HepG2 (cell line): ENCODE results near the gene RNU4-1. TPM values are rescaled to one million over a fixed set of nuclear protein-coding genes. Genes with fewer than 3 reads are reported as not detected.
A peak's percentile ranks its signal among the peaks of the same experiment; 100 is the strongest.

ENCODE experiments used
- ASH2L ChIP-seq: fragments of 300-600, 200-600 bp; sonication (generic); IDR thresholded peaks from 2 replicates; pipeline ENCODE4 v1.7.0; 2017; ENCODE audit warnings: low read depth, mild to moderate bottlenecking, moderate library complexity, mixed read lengths, low read length; ENCODE audit not compliant: insufficient read length
- CBX2 ChIP-seq, 2 experiments: fragments of 200-600 bp in 1 of 2; sonication (generic); formaldehyde crosslinking in 1 of 2; IDR thresholded peaks; 2 replicates each; pipeline versions ENCODE4 v1.7.0 to v1.8.1; 2018 to 2022; ENCODE audit warnings: low read depth in 2 of 2, low read length in 1 of 2, mild to moderate bottlenecking in 1 of 2, missing genetic modification reagents in 1 of 2
- CHD4 ChIP-seq: fragments of 200-600 bp; sonication (generic); IDR thresholded peaks from 2 replicates; pipeline ENCODE4 v1.7.0; 2017; ENCODE audit warnings: mild to moderate bottlenecking, low read length, borderline replicate concordance
- DPF2 ChIP-seq: sonication (generic); formaldehyde crosslinking; IDR thresholded peaks from 2 replicates; pipeline ENCODE4 v1.4.0; 2020; ENCODE audit warnings: mild to moderate bottlenecking, low read depth, missing genetic modification reagents, borderline replicate concordance
- FOXK2 ChIP-seq: fragments of 450-650 bp; IDR thresholded peaks from 2 replicates; pipeline ENCODE4 v1.6.1; 2016
- KLF11 ChIP-seq: IDR thresholded peaks from 2 replicates; pipeline ENCODE4 v1.6.1; 2016; ENCODE audit warnings: missing compliant biosample characterization
- NFKBIZ ChIP-seq: IDR thresholded peaks from 2 replicates; pipeline ENCODE4 v1.6.1; 2018; ENCODE audit warnings: missing genetic modification reagents, missing compliant biosample characterization
- NR2F6 ChIP-seq, 2 experiments: IDR thresholded peaks; 2 replicates each; pipeline ENCODE4 v1.6.1; 2016; ENCODE audit warnings: antibody characterized with exemption in 1 of 2, mild to moderate bottlenecking in 1 of 2
- PHF5A ChIP-seq: IDR thresholded peaks from one replicate; pipeline ENCODE4 v1.6.1; 2018; ENCODE audit warnings: low read depth, missing genetic modification reagents; ENCODE audit not compliant: unreplicated experiment
- SCMH1 ChIP-seq: sonication (generic); formaldehyde crosslinking; IDR thresholded peaks from 2 replicates; pipeline ENCODE4 v1.9.0; 2021; ENCODE audit warnings: missing genetic modification reagents, mild to moderate bottlenecking, borderline replicate concordance
- SKI ChIP-seq: fragments of 450-650 bp; IDR thresholded peaks from one replicate; pipeline ENCODE4 v1.6.1; 2018; ENCODE audit warnings: mild to moderate bottlenecking; ENCODE audit not compliant: partially characterized antibody
- SRSF9 ChIP-seq: fragments of 200-400 bp; formaldehyde crosslinking; IDR thresholded peaks from 2 replicates; pipeline ENCODE4 v1.6.1; 2018; ENCODE audit warnings: borderline replicate concordance, mild to moderate bottlenecking, low read depth, low read length; ENCODE audit not compliant: insufficient read depth, poor library complexity, severe bottlenecking
- TOE1 ChIP-seq: sonication (generic); formaldehyde crosslinking; IDR thresholded peaks from 2 replicates; pipeline ENCODE4 v1.4.0; 2020; ENCODE audit warnings: mild to moderate bottlenecking, missing genetic modification reagents
- ZBTB7A ChIP-seq: sonication (generic); formaldehyde crosslinking; IDR thresholded peaks from 2 replicates; pipeline ENCODE4 v1.8.0; 2022; ENCODE audit warnings: mild to moderate bottlenecking, missing genetic modification reagents
- ZNF232 ChIP-seq: sonication (generic); formaldehyde crosslinking; IDR thresholded peaks from 2 replicates; pipeline ENCODE4 v1.4.0; 2020; ENCODE audit warnings: missing genetic modification reagents, borderline replicate concordance
- ZNF251 ChIP-seq: sonication (generic); formaldehyde crosslinking; IDR thresholded peaks from 2 replicates; pipeline ENCODE4 v1.9.0; 2021; ENCODE audit warnings: mild to moderate bottlenecking, missing genetic modification reagents
- ZNF546 ChIP-seq: sonication (generic); formaldehyde crosslinking; conservative IDR thresholded peaks from 2 replicates; pipeline ENCODE4 v1.8.1; 2023; ENCODE audit warnings: mild to moderate bottlenecking, missing genetic modification reagents
- ZNF629 ChIP-seq: sonication (generic); formaldehyde crosslinking; conservative IDR thresholded peaks from 2 replicates; pipeline ENCODE4 v1.5.0; 2020; ENCODE audit warnings: missing genetic modification reagents
- polyA plus RNA-seq, 8 experiments: library from polyadenylated mRNA; depleted of rRNA in 3 of 8; stranded (reverse) in 7 of 8; unstranded in 1 of 8; fragments of >200 nt; fragmentation: Illumina TruSeq in 4 of 8; extraction: Trizol in 4 of 8; gene quantifications; 2 replicates each; pipeline versions ENCODE4 v1.2.1 to v1.2.3, GENCODE V29; 2011 to 2016; ENCODE audit warnings: low read depth in 4 of 8, missing spikeins in 1 of 8, mixed read lengths in 1 of 8; ENCODE audit not compliant: insufficient read depth in 1 of 8
- total RNA-seq, 5 experiments: library from RNA; depleted of rRNA; stranded (reverse); fragments of >200 nt; fragmentation: Illumina TruSeq; extraction: Trizol; gene quantifications; 2 replicates each; pipeline ENCODE4 v1.2.3, GENCODE V29; 2016; ENCODE audit warnings: low read depth in 1 of 5
- TF ChIP-seq, protein P1 (sequence below): sonication (generic); formaldehyde crosslinking; IDR thresholded peaks from 2 replicates; pipeline ENCODE4 v1.8.0; 2022; ENCODE audit warnings: mild to moderate bottlenecking, missing genetic modification reagents, borderline replicate concordance
- TF ChIP-seq, protein P2 (sequence below): sonication (generic); formaldehyde crosslinking; IDR thresholded peaks from 2 replicates; pipeline ENCODE4 v1.5.1; 2020; ENCODE audit warnings: mild to moderate bottlenecking, moderate library complexity, missing genetic modification reagents
- TF ChIP-seq, protein P3 (sequence below): sonication (generic); formaldehyde crosslinking; IDR thresholded peaks from 2 replicates; pipeline ENCODE4 v1.5.0; 2020; ENCODE audit warnings: missing genetic modification reagents
- TF ChIP-seq, protein P4 (sequence below): IDR thresholded peaks from 2 replicates; pipeline ENCODE4 v1.6.1; 2016; ENCODE audit warnings: low read depth, control low read depth

Gene RNU4-1
- total and polyA plus RNA-seq, 2 of the 13 experiments (the other 11 are each of a cell fraction or from before 2014, with no cell fraction given): 7,407 TPM; not detected in 1

DNA sequence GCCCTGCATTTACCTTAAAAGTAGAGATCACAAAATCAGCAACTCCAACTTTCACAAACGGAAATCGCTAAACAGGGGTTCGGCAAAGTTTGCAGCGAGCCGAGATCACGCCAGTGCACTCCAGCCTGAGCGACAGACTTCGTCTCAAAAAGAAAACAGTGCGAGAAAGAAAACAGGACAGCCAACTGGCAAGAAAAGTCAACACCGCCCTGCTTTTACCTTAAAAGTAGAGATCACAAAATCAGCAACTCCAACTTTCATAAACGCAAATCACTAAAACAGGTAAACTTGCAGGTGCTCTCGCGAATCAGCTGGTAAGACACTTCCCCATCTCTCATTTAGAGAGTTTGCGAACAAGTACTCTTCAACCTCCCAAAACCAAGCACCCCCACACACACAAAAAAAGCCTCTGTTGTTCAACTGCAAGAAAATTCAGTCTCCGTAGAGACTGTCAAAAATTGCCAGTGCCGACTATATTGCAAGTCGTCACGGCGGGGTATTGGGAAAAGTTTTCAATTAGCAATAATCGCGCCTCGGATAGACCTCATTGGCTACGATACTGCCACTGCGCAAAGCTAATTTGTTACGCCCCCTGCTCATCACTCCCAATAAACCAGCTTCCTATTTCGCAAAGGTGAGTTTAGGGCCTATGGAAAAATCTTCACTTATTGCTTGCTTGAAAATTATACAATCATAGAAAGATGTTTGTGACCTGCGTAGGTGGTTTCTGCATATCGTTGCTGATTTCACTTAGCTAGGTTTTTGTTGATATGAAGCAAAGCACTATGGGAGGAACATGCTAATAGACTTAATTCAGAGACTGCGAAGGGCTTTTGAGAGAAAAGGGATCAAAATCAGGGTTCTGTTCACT lies at the start of gene RNU4-1 (continued):
- TF ChIP-seq, protein P1, sequence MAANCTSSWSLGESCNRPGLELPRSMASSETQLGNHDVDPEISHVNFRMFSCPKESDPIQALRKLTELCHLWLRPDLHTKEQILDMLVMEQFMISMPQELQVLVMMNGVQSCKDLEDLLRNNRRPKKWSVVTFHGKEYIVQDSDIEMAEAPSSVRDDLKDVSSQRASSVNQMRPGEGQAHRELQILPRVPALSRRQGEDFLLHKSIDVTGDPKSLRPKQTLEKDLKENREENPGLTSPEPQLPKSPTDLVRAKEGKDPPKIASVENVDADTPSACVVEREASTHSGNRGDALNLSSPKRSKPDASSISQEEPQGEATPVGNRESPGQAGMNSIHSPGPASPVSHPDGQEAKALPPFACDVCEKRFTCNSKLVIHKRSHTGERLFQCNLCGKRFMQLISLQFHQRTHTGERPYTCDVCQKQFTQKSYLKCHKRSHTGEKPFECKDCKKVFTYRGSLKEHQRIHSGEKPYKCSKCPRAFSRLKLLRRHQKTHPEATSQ (CRISPR knock-in tag): peak; percentile 52; the same call in 1 of the 2 replicates
- TF ChIP-seq PHF5A (CRISPR knock-in tag): peak; percentile 95
- TF ChIP-seq FOXK2: no peak
- TF ChIP-seq ZNF232: peak; percentile 95
- peak; percentile 13 for TF ChIP-seq ASH2L
- TF ChIP-seq TOE1: peak; percentile 97
- no peak for TF ChIP-seq ZBTB7A (CRISPR knock-in tag)
- peak; percentile 69; the same call in 1 of the 2 replicates for TF ChIP-seq KLF11 (CRISPR knock-in tag)
- TF ChIP-seq, protein P2, sequence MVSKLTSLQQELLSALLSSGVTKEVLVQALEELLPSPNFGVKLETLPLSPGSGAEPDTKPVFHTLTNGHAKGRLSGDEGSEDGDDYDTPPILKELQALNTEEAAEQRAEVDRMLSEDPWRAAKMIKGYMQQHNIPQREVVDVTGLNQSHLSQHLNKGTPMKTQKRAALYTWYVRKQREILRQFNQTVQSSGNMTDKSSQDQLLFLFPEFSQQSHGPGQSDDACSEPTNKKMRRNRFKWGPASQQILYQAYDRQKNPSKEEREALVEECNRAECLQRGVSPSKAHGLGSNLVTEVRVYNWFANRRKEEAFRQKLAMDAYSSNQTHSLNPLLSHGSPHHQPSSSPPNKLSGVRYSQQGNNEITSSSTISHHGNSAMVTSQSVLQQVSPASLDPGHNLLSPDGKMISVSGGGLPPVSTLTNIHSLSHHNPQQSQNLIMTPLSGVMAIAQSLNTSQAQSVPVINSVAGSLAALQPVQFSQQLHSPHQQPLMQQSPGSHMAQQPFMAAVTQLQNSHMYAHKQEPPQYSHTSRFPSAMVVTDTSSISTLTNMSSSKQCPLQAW (CRISPR knock-in tag): peak; percentile 43; the same call in 1 of the 2 replicates
- TF ChIP-seq, protein P3, sequence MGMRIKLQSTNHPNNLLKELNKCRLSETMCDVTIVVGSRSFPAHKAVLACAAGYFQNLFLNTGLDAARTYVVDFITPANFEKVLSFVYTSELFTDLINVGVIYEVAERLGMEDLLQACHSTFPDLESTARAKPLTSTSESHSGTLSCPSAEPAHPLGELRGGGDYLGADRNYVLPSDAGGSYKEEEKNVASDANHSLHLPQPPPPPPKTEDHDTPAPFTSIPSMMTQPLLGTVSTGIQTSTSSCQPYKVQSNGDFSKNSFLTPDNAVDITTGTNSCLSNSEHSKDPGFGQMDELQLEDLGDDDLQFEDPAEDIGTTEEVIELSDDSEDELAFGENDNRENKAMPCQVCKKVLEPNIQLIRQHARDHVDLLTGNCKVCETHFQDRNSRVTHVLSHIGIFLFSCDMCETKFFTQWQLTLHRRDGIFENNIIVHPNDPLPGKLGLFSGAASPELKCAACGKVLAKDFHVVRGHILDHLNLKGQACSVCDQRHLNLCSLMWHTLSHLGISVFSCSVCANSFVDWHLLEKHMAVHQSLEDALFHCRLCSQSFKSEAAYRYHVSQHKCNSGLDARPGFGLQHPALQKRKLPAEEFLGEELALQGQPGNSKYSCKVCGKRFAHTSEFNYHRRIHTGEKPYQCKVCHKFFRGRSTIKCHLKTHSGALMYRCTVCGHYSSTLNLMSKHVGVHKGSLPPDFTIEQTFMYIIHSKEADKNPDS: no peak
- peak; percentile 4; the same call in 1 of the 2 replicates for TF ChIP-seq CHD4
- TF ChIP-seq ZNF629 (CRISPR knock-in tag): peak; percentile 30
- no peak for TF ChIP-seq SRSF9
- TF ChIP-seq NR2F6 (IDR thresholded peaks at IDR 0.05): peak; percentile 56; the same call in 1 of the 2 replicates
- no peak for TF ChIP-seq NR2F6 (CRISPR knock-in tag; IDR thresholded peaks at IDR 0.05)
- no peak for TF ChIP-seq CBX2 (IDR thresholded peaks at IDR 0.05; ENCODE audit: low read depth, low read length)
- TF ChIP-seq CBX2 (CRISPR knock-in tag; IDR thresholded peaks at IDR 0.05; ENCODE audit: low read depth): no peak
- TF ChIP-seq ZNF546 (CRISPR knock-in tag): no peak
- TF ChIP-seq, protein P4, sequence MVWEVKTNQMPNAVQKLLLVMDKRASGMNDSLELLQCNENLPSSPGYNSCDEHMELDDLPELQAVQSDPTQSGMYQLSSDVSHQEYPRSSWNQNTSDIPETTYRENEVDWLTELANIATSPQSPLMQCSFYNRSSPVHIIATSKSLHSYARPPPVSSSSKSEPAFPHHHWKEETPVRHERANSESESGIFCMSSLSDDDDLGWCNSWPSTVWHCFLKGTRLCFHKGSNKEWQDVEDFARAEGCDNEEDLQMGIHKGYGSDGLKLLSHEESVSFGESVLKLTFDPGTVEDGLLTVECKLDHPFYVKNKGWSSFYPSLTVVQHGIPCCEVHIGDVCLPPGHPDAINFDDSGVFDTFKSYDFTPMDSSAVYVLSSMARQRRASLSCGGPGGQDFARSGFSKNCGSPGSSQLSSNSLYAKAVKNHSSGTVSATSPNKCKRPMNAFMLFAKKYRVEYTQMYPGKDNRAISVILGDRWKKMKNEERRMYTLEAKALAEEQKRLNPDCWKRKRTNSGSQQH (CRISPR knock-in tag): no peak
- TF ChIP-seq DPF2 (CRISPR knock-in tag): no peak
- TF ChIP-seq NFKBIZ (CRISPR knock-in tag): no peak
- no peak for TF ChIP-seq ZNF251 (CRISPR knock-in tag)
- TF ChIP-seq SKI: peak; percentile 18
- TF ChIP-seq SCMH1 (CRISPR knock-in tag): no peak
